Measurements from ENCODE around the gene USP8. TPM values are rescaled to one million over a fixed set of nuclear protein-coding genes. Genes with fewer than 3 reads are reported as not detected.

The USP8 gene
- total and polyA plus RNA-seq, 10 of the 15 experiments (the other 5 are each of a cell fraction or from before 2014, with no cell fraction given), result 25.2 to 51.7 (median 36.1) TPM

- TF ChIP-seq SMC3 (IDR thresholded peaks at IDR 0.05; ENCODE audit: borderline replicate concordance, low read length) (no peak), ZBED1 (IDR thresholded peaks at IDR 0.05; ENCODE audit: borderline replicate concordance) (no peak), GABPA (IDR thresholded peaks at IDR 0.05; ENCODE audit: low read depth) (peak; percentile 42; the same call in 1 of the 2 replicates), RAD51 (IDR thresholded peaks at IDR 0.05) (no peak), ZNF592 (IDR thresholded peaks at IDR 0.05) (no peak), MTA2 (IDR thresholded peaks at IDR 0.05; ENCODE audit: low read depth) (no peak), SIX5 (IDR thresholded peaks at IDR 0.05; ENCODE audit: low read depth, low read length, severe bottlenecking) (peak; percentile 42), RFX5 (IDR thresholded peaks at IDR 0.05; ENCODE audit: low read depth, low read length) (peak; percentile 61), EED (IDR thresholded peaks at IDR 0.05; ENCODE audit: low read depth) (peak; percentile 35; the same call in 1 of the 2 replicates), TARDBP (IDR thresholded peaks at IDR 0.05; ENCODE audit: borderline replicate concordance) (peak; percentile 65; the same call in 1 of the 2 replicates), PAX5 (IDR thresholded peaks at IDR 0.05; ENCODE audit: borderline replicate concordance, low read depth, low read length) (peak; percentile 33; the same call in 1 of the 2 replicates), MEF2A (IDR thresholded peaks at IDR 0.05; ENCODE audit: insufficient read depth, low read depth, low read length) (no peak), GATAD2B (conservative IDR thresholded peaks at IDR 0.05; ENCODE audit: low read depth) (no peak; the same call in 1 of the 2 replicates), TCF3 (IDR thresholded peaks at IDR 0.05; ENCODE audit: borderline replicate concordance, insufficient read depth, low read depth, low read length) (peak; percentile 28; the same call in 1 of the 2 replicates), KLF5 (IDR thresholded peaks at IDR 0.05; ENCODE audit: partially characterized antibody) (no peak), POU2F2 (IDR thresholded peaks at IDR 0.05; ENCODE audit: borderline replicate concordance, low read depth, low read length) (peak; percentile 96), RAD21 (IDR thresholded peaks at IDR 0.05; ENCODE audit: insufficient read depth, low read depth, low read length) (0 out of 2 replicates have a peak, but pooled peaks have one; percentile 8), NFXL1 (IDR thresholded peaks at IDR 0.05; ENCODE audit: borderline replicate concordance) (no peak)
- TF ChIP-seq, protein P1, sequence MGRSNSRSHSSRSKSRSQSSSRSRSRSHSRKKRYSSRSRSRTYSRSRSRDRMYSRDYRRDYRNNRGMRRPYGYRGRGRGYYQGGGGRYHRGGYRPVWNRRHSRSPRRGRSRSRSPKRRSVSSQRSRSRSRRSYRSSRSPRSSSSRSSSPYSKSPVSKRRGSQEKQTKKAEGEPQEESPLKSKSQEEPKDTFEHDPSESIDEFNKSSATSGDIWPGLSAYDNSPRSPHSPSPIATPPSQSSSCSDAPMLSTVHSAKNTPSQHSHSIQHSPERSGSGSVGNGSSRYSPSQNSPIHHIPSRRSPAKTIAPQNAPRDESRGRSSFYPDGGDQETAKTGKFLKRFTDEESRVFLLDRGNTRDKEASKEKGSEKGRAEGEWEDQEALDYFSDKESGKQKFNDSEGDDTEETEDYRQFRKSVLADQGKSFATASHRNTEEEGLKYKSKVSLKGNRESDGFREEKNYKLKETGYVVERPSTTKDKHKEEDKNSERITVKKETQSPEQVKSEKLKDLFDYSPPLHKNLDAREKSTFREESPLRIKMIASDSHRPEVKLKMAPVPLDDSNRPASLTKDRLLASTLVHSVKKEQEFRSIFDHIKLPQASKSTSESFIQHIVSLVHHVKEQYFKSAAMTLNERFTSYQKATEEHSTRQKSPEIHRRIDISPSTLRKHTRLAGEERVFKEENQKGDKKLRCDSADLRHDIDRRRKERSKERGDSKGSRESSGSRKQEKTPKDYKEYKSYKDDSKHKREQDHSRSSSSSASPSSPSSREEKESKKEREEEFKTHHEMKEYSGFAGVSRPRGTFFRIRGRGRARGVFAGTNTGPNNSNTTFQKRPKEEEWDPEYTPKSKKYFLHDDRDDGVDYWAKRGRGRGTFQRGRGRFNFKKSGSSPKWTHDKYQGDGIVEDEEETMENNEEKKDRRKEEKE (IDR thresholded peaks at IDR 0.05), result no peak
Observed at GRCh38 chr15:50424066-50424890, at the start of gene USP8 (continued).

Measured in GM12878 (cell line).